Fibroblast of lung (primary cell): ENCODE measurements around the gene SHQ1. TPM values are rescaled to one million over a fixed set of nuclear protein-coding genes. Genes with fewer than 3 reads are reported as not detected.

Experiments
- DNase-seq, 2 donors: peaks; one replicate each; pipeline versions ENCODE4 v3.0.0 to v3.0.0-alpha.2; 2010; ENCODE audit warnings: low read depth in 2 of 2
- H2AFZ ChIP-seq: 2 replicates; pipeline ENCODE4 v1.5.1; 2012; ENCODE audit warnings: low read length, control low read depth, inconsistent platforms
- H3K27ac ChIP-seq: 2 replicates; pipeline ENCODE4 v1.5.1; 2011; ENCODE audit warnings: low read length, control low read depth; ENCODE audit not compliant: insufficient read depth
- H3K27me3 ChIP-seq: 2 replicates; pipeline ENCODE4 v1.5.1; 2011; ENCODE audit warnings: mild to moderate bottlenecking, low read length; ENCODE audit not compliant: control insufficient read depth, insufficient read depth
- H3K36me3 ChIP-seq: 2 replicates; pipeline ENCODE4 v1.5.1; 2011; ENCODE audit warnings: low read length; ENCODE audit not compliant: control insufficient read depth, insufficient read depth
- H3K4me1 ChIP-seq: 2 replicates; pipeline ENCODE4 v1.5.1; 2011; ENCODE audit warnings: low read length; ENCODE audit not compliant: control insufficient read depth, insufficient read depth; ENCODE audit errors: extremely low read depth
- H3K4me2 ChIP-seq: 2 replicates; pipeline ENCODE4 v1.5.1; 2011; ENCODE audit warnings: low read length, control low read depth; ENCODE audit not compliant: insufficient read depth; ENCODE audit errors: extremely low read depth
- H3K4me3 ChIP-seq, 4 experiments: fragments of 200-600 bp in 1 of 4; sonication (generic) in 1 of 4; replicated peaks in 1 of 4; 2 replicates each; pipeline ENCODE4 v1.5.1; 2011 to 2016; ENCODE audit warnings: low read length in 4 of 4, low read depth in 3 of 4, mild to moderate bottlenecking in 3 of 4, control low read depth in 2 of 4, inconsistent platforms in 1 of 4, mixed read lengths in 1 of 4; ENCODE audit not compliant: insufficient read depth in 1 of 4; ENCODE audit errors: control extremely low read depth in 1 of 4
- H3K79me2 ChIP-seq: 2 replicates; pipeline ENCODE4 v1.5.1; 2012; ENCODE audit warnings: mild to moderate bottlenecking, low read length, inconsistent platforms; ENCODE audit not compliant: control insufficient read depth, insufficient read depth
- H3K9ac ChIP-seq: 2 replicates; pipeline ENCODE4 v1.5.1; 2011; ENCODE audit warnings: mild to moderate bottlenecking, low read length, control low read depth; ENCODE audit not compliant: insufficient read depth
- H3K9me3 ChIP-seq: 2 replicates; pipeline ENCODE4 v1.5.1; 2012; ENCODE audit warnings: low read depth, low read length; ENCODE audit not compliant: control insufficient read depth, insufficient read depth
- H4K20me1 ChIP-seq: 2 replicates; pipeline ENCODE4 v1.5.1; 2011; ENCODE audit warnings: low read length; ENCODE audit not compliant: control insufficient read depth, insufficient read depth; ENCODE audit errors: extremely low read depth
- CTCF ChIP-seq, 2 donors: IDR thresholded peaks in 1 of 2; conservative IDR thresholded peaks in 1 of 2; 1 replicate in 1 of 2; 2 replicates in 1 of 2; pipeline ENCODE4 v1.5.1; 2011 to 2012; ENCODE audit warnings: low read length in 2 of 2, control low read depth in 1 of 2, inconsistent platforms in 1 of 2, low read depth in 1 of 2, mild to moderate bottlenecking in 1 of 2
- EZH2 ChIP-seq: IDR thresholded peaks from 2 replicates; pipeline ENCODE4 v1.5.1; 2012; ENCODE audit warnings: low read length, control low read depth, mild to moderate bottlenecking; ENCODE audit errors: missing control alignments
- polyA plus RNA-seq, 2 donors: library from polyadenylated mRNA; depleted of rRNA in 1 of 2; stranded (reverse) in 1 of 2; unstranded in 1 of 2; fragments of >200 nt; gene quantifications; 2 replicates each; pipeline ENCODE4 v1.2.1, GENCODE V29; 2011 to 2012; ENCODE audit warnings: missing spikeins in 1 of 2
- total RNA-seq: library from RNA; depleted of rRNA; stranded (reverse); fragments of >200 nt; gene quantifications from 2 replicates; pipeline ENCODE4 v1.2.1, GENCODE V29; 2014

SHQ1 gene
- total and polyA plus RNA-seq, 2 donors (not counting 1 experiment from before 2014, with no cell fraction given): 12.2 to 15.5 TPM

DNA sequence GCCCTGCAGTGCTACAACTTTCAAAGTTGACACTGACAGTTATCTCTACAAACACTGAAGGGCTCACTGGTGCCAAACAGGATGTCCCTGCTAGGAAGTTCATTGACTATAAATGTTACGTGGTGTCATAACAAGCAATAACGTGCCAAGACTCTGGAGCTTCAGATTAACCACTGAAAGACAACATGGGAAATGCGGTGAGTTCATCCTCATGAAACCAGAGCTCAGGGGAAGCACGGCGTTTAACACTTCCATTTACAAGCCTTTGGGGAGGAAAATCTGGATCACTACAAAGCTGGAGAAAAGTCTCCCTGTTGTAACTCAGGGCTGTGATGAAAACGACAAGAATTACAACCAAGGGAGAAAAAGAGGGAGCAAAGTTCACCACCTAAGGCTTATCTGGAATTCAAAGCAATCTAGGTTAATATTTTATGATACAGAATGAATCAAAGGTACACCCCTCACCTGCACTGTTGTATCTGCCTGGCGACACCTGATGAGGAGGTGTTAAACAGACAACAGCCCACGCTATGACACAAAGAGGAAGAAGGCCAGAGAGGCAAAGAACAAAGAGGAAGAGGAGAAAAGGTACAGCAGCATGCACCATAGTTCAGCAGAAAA is 27.0 kb downstream of the SHQ1 start:
- no peak overlapping the region for H2AFZ ChIP-seq
- peaks cover 7% of the 10 kb centered on the region for H3K4me1 ChIP-seq
- H3K27me3 ChIP-seq: no peaks in the 10 kb centered on the region
- H3K4me3 ChIP-seq: no peak overlapping the region
- no peaks in the 10 kb centered on the region for H3K9me3 ChIP-seq
- H3K36me3 ChIP-seq: no peaks in the 10 kb centered on the region
- H3K9ac ChIP-seq: no peak overlapping the region
- H4K20me1 ChIP-seq: no peaks in the 10 kb centered on the region
- TF ChIP-seq CTCF (conservative IDR thresholded peaks at IDR 0.05 in 1 of 2, IDR thresholded peaks at IDR 0.05 in 1 of 2; ENCODE audit: low read depth in 1 of 2, low read length in 2 of 2): no peak
- TF ChIP-seq EZH2: no peak
- H3K79me2 ChIP-seq: no peaks in the 10 kb centered on the region
- H3K4me2 ChIP-seq: no peak overlapping the region
- DNase-seq: peak; percentile 41 to 54
- no peak overlapping the region for H3K27ac ChIP-seq

DNA sequence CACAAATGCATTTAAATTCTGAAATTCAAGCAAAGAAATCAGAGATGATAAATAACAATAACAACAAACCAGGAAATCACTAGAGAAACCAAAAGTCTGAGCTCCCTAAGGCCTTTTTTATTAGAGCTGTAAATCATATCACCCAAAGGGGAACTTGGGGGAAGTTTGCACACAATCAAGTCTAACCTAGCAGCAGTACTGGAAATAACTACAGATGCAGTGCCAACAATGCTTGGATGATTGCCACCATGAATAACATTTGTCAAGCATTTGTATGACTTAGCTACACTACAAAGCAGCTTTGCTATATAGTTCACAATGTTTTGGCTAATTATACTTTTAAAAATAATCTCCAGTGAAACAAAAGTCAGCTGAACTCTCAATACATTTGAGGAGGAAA is 27.8 kb downstream of the SHQ1 start:
- no peaks in the 10 kb centered on the region for H3K9me3 ChIP-seq
- no peaks in the 10 kb centered on the region for H3K27me3 ChIP-seq
- H3K4me2 ChIP-seq: no peak overlapping the region
- no peak overlapping the region for H3K9ac ChIP-seq
- H3K4me1 ChIP-seq: peaks cover 7% of the 10 kb centered on the region
- DNase-seq: peak; percentile 76 to 79
- no peaks in the 10 kb centered on the region for H3K79me2 ChIP-seq
- H4K20me1 ChIP-seq: no peaks in the 10 kb centered on the region
- no peak overlapping the region for H3K4me3 ChIP-seq
- no peak overlapping the region for H3K27ac ChIP-seq
- no peak overlapping the region for H2AFZ ChIP-seq
- no peaks in the 10 kb centered on the region for H3K36me3 ChIP-seq
- no peak for TF ChIP-seq CTCF (conservative IDR thresholded peaks at IDR 0.05 in 1 of 2, IDR thresholded peaks at IDR 0.05 in 1 of 2; ENCODE audit: low read depth in 1 of 2, low read length in 2 of 2)
- TF ChIP-seq EZH2: no peak

GRCh38 chr3:72818905-72819304 is 29.3 kb downstream of the SHQ1 start:
- H4K20me1 ChIP-seq: no peaks in the 10 kb centered on the region

More at GRCh38 chr3:72818905-72819304, 29.3 kb downstream of the SHQ1 start:
- TF ChIP-seq CTCF (conservative IDR thresholded peaks at IDR 0.05 in 1 of 2, IDR thresholded peaks at IDR 0.05 in 1 of 2; ENCODE audit: low read depth in 1 of 2, low read length in 2 of 2) (no peak), EZH2 (no peak)
- Histone ChIP-seq H3K4me2 (no peak overlapping the region), H3K9me3 (no peaks in the 10 kb centered on the region), H2AFZ (no peak overlapping the region), H3K79me2 (no peaks in the 10 kb centered on the region), H3K36me3 (no peaks in the 10 kb centered on the region), H3K4me3 (no peak overlapping the region), H3K9ac (no peak overlapping the region), H3K27ac (no peak overlapping the region), H3K4me1 (peaks cover 7% of the 10 kb centered on the region), H3K27me3 (no peaks in the 10 kb centered on the region)
- peak; percentile 85 to 87 for DNase-seq
